ENCODE measurements around the gene TMEM106C. TPM values are rescaled to one million over a fixed set of nuclear protein-coding genes. Genes with fewer than 3 reads are reported as not detected.

Gene TMEM106C
- total RNA-seq, 4 donors from 2014 or later, result 52.9 to 112 (median 79.1) TPM

DNA sequence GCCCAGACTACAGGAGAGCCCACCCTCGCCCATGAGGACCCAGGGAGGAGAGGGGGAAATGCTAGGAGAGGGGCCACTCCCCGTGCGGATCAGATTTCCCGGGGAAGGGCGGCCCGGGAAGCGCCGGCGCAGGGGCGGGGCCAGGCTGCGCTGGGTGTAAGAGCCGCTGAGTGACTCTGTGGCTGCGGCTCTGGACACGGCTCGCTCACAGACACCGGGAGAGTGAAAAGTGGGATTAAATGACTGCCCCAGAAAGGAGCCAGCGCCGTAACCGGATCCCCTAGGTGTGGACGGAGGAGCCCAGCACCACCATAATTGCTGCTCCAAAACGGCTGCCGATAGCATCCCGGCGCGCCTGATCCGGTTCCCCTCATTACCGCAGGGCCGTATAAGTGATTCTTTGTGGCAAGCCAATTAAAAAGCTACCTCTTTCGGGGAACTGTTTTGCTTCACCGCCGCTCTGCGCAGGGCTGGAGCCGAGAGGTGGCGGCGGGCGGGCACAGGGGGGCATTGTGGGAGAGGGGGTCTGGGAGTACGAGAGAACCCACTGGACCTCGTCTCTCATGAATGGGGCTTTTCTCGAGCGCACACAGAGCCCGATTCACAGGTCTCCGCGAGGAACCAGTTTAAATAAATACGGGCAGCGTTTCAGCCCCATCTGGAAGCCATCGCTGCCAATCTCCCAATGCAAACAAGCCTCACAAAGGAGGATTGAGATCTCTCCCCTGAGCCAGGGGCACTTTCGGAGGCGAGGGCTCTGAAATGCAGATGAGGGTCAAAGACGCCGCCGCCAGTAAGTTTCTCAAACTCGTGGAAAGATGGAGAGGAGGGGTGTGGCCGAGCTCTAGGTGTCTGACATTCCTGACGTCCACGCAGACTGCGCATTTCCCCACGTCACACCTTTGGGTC lies 38.4 kb downstream of the TMEM106C start:
- H3K27me3 ChIP-seq, result peaks cover 22% of the 10 kb centered on the region

DNA sequence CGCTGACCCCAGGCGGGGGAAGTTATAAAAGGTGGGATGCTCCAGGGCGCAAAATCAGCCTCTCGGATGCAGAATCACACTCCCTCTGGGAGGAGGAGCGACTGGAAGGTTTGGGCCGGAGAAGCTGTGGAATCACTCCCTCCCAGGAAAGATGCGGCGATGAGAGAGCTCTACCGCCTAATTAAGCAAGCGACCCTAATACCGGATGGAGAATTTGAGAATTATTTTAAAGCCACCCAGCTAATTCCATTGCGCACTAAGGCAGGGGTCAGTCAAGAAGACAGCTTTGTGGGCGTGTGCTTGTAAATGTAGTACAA lies 39.0 kb downstream of the TMEM106C start:
- Histone ChIP-seq H3K9me3 (no peaks in the 10 kb centered on the region), H3K27ac (no peak overlapping the region), H3K27me3 (peaks cover 22% of the 10 kb centered on the region), H3K4me1 (peaks cover 39 to 45% of the 10 kb centered on the region in 2 donors), H3K36me3 (no peaks in the 10 kb centered on the region), H3K4me3 (replicated peaks in 1 of 3) (peak overlapping the region in 1 of 3 donors; percentile 33)
- intact Hi-C loops (cut with DNase I), result no loop called here
- no peak for DNase-seq
- 6 to 8% methylated on average over 12 to 13 of the region's 13 CpGs for WGBS, 2 donors
- TF ChIP-seq POLR2A (IDR thresholded peaks at IDR 0.05), result no peak
- TF ChIP-seq, protein P1, sequence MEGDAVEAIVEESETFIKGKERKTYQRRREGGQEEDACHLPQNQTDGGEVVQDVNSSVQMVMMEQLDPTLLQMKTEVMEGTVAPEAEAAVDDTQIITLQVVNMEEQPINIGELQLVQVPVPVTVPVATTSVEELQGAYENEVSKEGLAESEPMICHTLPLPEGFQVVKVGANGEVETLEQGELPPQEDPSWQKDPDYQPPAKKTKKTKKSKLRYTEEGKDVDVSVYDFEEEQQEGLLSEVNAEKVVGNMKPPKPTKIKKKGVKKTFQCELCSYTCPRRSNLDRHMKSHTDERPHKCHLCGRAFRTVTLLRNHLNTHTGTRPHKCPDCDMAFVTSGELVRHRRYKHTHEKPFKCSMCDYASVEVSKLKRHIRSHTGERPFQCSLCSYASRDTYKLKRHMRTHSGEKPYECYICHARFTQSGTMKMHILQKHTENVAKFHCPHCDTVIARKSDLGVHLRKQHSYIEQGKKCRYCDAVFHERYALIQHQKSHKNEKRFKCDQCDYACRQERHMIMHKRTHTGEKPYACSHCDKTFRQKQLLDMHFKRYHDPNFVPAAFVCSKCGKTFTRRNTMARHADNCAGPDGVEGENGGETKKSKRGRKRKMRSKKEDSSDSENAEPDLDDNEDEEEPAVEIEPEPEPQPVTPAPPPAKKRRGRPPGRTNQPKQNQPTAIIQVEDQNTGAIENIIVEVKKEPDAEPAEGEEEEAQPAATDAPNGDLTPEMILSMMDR (IDR thresholded peaks at IDR 0.05), result no peak

More for the DNA sequence above, 38.4 kb downstream of the TMEM106C start:
- DNase-seq, result peak; percentile 26 to 27
- Histone ChIP-seq H3K36me3 (no peaks in the 10 kb centered on the region), H3K9me3 (no peaks in the 10 kb centered on the region), H3K4me3 (replicated peaks in 1 of 3) (peak overlapping the region in 2 of 3 donors; percentile 1 to 33), H3K4me1 (peaks cover 39 to 45% of the 10 kb centered on the region in 2 donors), H3K27ac (no peak overlapping the region)
- intact Hi-C loops (cut with DNase I), result no loop called here
- 1 to 4% methylated on average over 48 to 55 of the region's 57 CpGs for WGBS, 2 donors
- TF ChIP-seq, protein P1 (IDR thresholded peaks at IDR 0.05), result no peak
- no peak for TF ChIP-seq POLR2A (IDR thresholded peaks at IDR 0.05)

DNA sequence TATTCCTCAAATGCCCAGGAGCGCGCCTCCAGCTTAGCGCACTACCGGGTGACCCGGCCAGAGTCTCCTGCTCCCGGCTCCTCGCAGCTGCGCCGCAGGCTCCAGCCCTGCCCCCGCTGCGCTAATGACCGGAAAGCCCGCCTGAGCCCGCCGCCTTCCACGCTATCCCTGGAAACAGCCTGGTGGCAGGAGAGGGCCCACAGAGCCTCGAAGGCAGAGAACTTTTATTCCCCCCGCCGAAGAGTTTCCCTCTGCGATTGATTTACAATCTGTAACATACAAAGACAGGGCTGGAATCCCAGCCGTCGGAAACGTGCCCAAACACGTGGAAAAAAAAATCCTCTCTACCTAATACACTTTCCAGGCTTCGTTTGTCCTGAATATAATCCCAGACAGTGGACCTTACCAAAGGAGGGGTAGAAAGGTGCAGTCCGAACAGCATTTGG lies 39.4 kb downstream of the TMEM106C start:
- Histone ChIP-seq H3K27ac (no peak overlapping the region), H3K4me1 (peaks cover 39 to 45% of the 10 kb centered on the region in 2 donors), H3K27me3 (peaks cover 22% of the 10 kb centered on the region), H3K9me3 (no peaks in the 10 kb centered on the region), H3K4me3 (replicated peaks in 1 of 3) (no peak overlapping the region), H3K36me3 (no peaks in the 10 kb centered on the region)
- TF ChIP-seq, protein P1 (IDR thresholded peaks at IDR 0.05), result no peak
- no peak for TF ChIP-seq POLR2A (IDR thresholded peaks at IDR 0.05)
- intact Hi-C loops (cut with DNase I), result no loop called here
- DNase-seq, result peak; percentile 43 to 50
- 2 to 9% methylated on average over 9 to 25 of the region's 26 CpGs for WGBS, 2 donors

DNA sequence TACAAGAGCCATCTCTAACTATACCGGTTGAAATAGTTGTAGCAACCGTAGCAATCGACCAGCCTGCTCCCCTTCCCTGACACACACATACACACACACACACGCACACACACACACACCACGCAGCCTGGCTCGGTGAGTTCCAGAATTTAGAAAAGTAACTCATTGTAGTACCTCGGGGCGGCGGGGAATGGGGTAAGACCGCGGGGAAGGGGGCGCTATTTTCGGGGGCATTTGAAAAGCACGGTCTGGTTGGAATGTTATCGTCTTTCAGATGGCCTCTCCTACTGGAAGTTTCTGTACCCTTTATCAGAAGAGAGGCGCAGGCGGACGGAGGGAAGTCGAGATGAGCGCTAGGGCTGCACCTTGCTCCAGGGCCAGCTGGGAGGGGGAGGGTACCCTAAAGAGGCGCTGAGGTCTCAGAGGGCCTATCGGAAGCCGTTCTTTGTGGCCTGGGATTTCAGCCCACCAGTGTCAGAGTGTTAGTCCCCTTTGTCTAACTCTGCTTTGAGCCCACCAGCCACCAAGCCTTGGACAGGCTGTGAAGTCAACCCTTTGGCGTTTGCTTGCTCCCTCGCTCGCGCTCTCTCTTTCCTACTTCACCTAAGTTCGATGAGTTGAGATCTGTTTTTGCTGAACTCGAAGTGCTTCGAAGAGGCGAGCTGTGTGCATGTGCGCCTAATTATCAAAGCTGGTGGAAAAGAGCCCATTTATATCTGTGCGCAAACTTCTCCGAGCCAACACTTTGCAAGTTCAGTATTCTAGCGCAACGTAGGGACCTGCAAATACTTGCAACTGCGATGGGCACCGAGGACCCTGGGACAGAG lies 40.0 kb downstream of the TMEM106C start:
- H3K9me3 ChIP-seq, result no peaks in the 10 kb centered on the region
- intact Hi-C loops (cut with DNase I), result no loop called here
- H3K27me3 ChIP-seq, result peaks cover 22% of the 10 kb centered on the region
- DNase-seq, result no peak
- no peak for TF ChIP-seq POLR2A (IDR thresholded peaks at IDR 0.05)
- TF ChIP-seq, protein P1 (IDR thresholded peaks at IDR 0.05), result no peak
- no peak overlapping the region for H3K4me3 ChIP-seq (replicated peaks in 1 of 3)
- peaks cover 39 to 45% of the 10 kb centered on the region in 2 donors for H3K4me1 ChIP-seq
- H3K27ac ChIP-seq, result no peak overlapping the region
- H3K36me3 ChIP-seq, result no peaks in the 10 kb centered on the region
- 5 to 8% methylated on average over 37 to 38 of the region's 38 CpGs for WGBS, 2 donors

Data from thyroid gland (tissue), 4 donors.